ENCODE results near the gene IKZF3.

Gene IKZF3

DNA sequence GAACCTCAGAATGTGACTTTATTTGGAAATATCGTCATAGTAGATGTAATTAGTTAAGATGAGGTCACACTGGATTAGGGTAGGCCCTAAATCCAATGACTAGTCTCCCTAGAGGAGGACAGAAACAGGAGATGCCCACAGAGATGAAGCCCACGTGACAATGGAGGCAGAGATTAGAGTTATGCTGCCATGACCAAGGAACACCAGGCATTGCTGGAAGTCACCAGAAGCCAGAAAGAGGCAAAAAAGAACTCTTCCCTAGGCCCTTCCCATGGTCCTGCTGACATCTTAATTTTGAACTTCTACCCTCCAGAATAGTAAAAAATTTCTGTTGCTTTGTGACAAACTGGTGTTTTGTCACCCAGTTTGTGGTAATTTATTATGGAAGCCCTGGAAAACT is 49.6 kb downstream of the IKZF3 start:
- DNase-seq (ENCODE audit: low spot score) = no peak

DNA sequence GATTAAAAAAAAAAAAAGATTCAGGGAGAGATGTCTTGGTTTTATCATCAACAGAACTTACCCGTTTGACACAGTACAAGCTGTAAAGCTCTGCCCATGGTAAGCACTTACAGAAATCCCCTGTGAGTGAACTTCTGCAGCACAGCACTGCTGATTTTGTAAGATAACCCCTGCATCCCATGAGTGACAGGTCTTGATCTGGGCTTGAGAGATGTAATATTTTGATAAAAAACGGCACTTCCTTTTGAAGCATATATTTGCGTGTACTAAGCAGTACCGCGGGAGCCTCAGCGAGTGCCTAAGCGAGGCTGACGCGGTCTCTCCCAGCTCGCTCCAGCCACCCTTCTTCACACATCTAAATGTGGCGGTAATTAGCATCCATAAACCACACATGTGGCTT is 50.5 kb downstream of the IKZF3 start:
- DNase-seq (ENCODE audit: low spot score) = no peak

DNA sequence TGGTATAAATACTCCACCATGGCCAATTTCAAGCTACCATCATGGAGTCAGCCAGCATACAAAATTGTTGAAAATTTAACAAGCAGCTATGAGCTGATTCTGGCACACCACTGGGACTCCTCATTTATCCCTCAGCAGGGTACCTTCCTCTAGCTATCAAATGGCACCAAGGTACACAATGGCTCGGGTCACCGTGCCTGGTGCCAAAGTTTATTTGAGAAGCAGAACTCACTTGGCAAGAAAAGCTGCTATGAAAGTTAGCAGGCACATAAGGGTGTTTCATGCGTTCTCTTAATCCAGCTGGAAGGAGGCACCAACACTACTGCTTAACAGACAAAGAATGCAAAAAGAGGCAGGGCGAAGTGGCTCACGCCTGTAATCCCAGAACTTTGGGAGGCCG is 51.6 kb downstream of the IKZF3 start:
- DNase-seq (ENCODE audit: low spot score) = no peak

DNA sequence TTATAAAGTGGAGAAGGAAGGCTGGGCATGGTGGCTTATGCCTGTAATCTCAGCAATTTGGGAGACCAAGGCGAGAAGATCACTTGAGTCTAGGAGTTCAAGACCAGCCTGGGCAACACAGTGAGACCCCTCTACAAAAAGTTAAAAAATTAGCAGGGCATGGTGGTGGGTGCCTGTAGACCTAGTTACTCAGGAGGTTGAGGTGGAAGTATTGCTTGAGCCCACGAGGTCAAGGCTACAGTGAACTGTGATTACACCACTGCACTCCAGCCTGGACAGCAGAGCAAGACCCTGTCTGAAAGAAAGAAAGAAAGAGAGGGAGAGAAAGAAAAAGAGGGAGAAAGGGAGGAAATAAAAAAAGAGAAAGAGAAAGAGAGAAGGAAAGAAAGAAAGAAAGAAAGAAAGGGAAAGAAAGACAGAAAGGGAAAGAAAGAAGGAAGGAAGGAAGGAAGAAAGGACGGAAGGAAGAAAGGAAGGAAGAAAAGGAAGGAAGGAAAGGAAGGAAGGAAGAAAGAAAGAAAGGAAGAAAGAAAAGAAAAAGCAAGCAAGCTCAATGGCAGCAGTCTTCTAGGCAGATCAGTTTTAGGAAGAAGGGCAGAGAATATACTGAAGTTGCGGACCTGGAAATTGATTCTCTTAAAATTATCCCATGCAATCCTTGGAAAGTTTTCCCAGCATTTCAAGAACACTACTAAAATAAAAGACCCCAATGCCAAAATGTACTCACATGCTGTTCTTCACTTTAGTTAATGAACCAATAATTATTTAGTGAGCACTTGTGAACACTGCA is 53.0 kb downstream of the IKZF3 start:
- DNase-seq (ENCODE audit: low spot score) = no peak

DNA sequence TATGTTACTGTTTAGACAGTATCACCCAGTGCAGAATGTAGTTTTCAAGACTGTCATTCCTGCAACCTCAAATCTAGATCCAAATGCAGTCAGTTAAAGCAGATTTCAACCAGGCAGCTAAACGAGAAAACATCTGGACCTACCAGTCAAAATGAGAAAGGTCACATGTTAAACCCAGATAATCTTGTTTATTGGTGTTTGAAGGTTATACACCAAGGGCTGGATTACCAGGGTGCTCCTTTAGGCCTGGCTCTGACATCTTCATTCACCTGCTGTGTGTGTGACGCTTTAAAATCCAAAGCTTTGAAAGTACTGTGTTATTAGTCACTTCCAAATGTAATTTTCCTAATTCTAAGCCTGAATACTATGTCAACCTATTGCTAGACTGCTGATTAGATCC is 54.9 kb downstream of the IKZF3 start:
- no peak for DNase-seq (ENCODE audit: low spot score)

DNA sequence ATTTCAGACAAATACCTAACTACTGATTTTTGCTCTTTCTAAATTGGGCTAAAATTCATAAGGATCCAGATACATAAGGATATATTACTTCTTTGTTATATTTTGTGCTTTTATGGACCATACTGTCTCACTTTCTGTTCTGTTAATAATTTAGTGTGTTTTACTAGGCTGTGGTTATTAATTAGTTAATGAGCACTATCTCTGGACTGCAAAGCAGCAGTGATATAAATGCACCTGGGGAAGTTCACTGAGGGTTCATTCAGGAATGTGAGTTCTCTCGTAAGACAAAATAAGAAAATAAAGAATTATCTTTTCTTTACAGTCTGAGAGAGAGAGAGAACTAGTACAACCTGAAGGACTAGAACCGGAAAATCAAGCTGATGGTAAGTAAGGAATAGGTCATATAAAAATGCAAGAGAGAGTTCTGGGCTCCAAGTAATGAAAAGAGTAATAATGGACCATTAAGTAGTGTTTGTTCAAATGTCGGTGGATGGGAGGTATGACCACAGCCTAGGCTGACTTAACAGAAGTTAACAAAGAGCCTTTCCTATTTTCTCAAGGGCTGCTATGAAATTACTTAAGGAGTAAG is 55.6 kb downstream of the IKZF3 start:
- no peak for DNase-seq (ENCODE audit: low spot score)

DNA sequence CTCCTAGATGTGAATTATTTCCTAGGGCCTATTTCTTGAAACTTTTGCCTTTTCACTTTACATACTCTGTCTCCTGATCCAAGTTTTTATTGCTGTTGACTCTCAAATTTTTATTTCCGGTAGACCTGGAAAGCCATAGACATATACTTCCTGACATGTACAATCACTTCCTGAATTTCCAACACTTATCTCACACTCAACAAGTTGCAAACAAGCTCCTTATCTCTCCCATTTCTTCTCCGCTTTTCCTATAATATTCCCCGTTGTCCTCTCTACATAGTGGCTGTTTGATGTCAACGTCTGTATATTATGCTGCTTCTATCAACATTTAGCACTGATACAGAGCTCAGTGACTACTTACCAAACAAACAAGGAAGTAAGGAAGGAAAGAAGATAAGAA is 59.3 kb downstream of the IKZF3 start:
- no peak for DNase-seq (ENCODE audit: low spot score)

DNA sequence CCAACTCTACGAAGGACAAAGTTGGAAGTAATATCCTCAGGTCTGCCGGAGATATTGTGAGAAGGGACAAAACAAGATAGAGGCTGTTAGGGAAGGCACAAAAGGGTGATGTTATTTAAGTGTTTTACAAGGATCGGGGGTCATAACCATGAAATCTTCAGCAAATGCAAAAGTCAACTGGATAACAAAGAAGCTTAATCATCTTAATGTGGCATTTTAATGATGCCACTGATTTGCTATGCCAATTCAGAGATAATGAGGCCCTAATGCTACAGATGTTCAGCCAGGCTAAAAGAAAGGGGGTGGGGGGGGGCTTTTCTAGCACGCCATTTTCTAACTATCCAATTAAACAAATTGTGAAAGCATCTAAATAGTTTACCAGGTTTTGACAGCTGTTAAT is 63.1 kb downstream of the IKZF3 start:
- no peak for DNase-seq (ENCODE audit: low spot score)

DNA sequence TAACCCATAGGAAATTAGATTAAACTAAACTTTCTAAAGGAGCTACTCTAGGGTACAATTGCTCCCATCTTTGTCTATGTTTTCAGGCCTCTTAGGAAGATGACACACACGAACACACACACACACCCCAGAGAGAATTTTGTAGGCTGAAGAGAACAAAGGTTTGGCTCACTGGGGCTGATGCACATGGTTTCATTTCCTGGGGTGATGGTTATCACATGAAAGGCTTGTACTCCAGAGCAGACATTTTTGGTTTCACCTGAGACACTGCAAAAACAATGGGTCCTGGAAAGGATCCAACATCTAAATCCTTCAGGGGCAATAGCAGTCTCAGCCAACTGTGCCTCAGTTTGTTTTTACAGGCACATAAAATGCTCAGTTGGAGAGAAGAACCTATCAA is 63.6 kb downstream of the IKZF3 start:
- no peak for DNase-seq (ENCODE audit: low spot score)

DNA sequence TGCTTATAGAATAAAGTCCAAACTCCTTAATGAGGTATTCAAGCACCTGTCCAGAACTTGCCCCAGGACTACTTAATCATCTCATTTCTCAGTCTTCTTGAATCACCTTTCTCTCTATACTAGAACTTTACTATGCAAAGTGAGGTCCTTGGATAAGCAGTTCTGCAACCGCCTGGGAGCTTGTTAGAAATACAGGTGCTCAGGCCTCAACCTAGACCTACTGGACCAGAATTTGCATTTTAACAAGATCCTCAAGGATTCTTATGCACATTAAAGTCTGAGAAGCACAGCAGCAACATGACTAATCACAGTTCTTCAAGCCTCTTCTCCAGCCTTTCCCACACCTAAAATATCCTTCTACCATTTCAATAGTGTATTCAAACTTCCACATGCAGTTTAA is 64.7 kb downstream of the IKZF3 start:
- DNase-seq (ENCODE audit: low spot score) = no peak

DNA sequence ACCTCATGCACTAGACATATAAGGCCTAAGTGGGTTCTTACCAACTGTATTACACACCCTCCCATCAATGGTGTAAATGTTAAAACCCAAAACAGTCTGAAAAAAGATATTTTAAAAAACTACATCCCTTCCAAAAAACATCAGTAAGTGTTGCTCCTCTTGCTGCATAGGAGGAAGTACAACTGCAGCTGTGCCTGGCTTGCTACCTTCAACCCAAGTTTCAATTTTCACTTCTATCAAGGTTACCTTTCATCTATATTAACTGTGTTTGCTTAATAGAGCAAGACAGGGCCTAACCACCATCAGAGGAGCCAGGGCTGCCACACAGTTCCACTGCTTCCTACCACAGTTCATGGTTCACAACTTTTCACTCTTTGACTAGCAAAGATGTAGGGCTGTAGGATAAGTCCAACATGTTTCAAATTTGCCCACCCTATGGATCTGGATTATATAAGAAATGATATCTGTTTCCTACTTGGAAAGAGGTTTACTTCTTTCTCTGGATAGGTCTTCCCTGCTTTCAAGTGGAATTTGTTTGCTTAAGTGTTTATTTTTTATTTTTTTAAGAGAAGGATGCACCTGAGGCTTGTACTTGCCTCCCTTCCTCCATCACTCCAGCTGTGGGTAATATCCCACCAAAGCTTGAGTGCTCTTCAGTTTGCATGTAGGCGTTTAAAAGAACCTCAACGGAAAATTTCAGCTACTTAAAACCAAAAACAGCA is 69.7 kb downstream of the IKZF3 start:
- DNase-seq (ENCODE audit: low spot score) = no peak

DNA sequence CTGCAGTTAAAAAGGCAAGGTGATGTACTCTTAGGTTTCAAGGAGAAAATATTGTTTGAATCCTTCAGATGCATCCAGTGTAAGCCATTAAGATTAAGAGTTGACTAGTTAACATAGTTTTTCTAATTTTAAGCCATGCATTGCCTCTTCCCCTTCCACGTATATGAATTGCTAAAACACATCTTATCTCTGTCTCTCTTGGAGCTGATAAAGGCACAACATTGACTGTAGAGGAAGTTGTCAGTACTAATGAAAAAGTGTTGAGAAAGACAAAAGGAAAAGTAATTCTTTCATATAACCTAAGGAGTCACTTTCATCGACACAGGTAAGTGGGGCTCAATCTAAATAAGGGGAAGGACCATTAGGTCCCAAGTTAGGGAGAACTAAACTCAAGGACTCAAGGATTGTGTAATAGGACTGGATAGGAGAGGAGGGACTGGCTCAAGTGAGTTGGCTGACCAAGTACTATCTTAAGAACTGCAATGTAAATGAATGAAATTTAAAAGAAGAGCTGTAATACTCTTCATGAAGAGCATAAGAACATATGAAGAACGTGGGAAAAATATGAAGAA is 70.7 kb downstream of the IKZF3 start:
- DNase-seq (ENCODE audit: low spot score) = no peak

DNA sequence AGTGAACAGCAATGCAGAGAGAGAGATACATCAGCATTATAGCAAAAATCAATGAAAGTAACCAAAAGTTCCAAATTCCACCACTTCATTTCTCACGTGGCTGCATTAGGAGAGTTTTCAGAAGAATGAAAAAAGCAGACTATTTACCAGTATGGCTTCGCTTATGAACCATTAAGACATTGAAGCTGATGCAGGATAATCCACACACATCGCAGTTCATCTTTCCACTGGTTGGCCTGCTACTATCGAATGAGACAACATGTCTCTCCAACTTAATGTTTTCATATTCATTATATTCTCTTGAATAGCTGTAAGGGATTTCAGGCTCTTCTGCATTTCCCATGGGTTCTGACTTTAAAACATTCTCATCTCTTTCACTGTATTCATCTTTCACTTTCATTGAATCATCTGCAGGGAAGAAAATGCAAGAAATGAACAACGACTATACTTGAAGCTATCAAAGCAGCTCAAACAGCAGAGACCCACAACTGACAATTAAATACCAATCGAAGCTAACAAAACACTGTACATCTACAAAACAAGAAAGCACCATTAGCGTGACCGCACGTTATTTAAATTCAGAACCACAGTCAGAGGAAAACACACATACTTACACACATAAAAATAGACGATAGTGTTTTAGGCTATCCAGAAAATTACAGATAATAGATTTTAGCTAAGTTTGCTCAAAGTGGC is 71.4 kb downstream of the IKZF3 start:
- no peak for DNase-seq (ENCODE audit: low spot score)

DNA sequence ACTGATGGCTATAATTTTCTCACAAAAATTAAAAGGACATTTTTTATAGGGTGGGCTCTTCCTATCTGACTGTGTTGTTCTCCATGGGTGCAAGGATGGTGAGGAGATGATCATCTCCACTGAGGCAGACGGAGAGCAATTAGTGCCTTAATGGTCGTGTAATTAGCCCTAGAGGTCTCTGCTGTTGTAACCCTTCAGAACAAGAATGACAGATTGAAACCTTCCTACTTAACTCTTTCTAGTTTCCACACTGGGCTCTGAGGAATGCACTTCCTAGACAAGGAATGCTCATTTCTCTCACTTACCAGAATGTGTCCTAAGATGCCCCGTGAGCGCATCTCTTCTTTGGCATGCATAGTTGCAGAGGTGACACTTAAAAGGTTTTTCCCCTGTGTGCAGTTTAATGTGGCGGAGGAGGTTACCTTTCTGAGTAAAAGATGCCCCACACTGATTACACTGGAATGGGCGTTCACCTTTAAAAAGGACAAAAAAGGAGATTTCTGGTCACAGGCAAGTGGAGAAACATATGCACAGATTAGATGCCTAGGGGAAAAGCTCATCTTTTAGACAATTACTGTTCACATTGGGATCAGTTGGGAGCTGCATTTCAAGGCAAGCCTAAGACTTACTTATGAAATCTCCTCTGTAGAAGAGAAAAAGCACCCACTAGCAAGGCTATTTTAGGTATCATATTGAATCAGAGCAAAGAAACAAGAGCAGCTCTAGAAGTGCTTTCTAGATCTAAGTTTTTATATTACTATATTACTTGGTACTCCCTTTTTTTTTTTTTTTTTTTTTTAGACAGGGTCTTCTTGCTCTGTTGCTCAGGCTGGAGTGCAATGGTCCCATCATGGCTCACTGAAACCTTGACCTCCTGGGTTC is 72.8 kb downstream of the IKZF3 start:
- DNase-seq (ENCODE audit: low spot score) = no peak

DNA sequence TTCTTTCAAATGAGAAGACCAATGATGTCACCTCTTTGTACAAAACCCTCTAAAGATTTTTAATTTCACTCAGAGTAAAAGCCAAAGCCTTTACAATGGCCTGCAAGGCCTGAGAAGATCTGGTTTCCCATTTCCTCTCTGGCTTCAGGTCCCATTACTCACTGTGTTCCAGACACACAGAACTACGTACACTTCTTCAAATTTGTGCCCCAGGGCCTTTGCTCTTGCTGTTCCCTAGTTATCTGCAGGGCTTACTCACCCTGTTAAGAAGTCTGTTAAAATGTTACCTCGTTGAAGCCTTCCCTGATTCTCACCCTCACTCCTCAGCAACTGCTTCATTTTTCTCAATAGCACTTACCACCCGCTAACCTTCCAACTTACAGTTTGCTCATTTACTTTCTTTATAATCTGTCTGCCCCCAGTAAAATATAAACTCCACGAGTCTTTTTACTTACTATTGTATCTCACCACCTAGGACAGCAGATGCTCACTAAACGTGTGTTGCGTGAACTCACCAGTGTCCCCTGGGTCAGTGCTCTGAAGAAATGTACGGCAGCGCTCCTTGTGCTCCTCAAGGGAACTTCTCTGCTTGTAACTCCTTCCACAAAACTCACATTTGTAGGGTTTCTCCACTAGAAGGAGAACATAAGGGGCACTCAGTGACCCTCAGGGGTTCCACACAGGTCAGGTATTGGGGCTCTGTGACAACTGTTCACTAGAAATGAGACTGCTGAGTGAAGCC is 76.2 kb downstream of the IKZF3 start:
- DNase-seq (ENCODE audit: low spot score) = no peak

DNA sequence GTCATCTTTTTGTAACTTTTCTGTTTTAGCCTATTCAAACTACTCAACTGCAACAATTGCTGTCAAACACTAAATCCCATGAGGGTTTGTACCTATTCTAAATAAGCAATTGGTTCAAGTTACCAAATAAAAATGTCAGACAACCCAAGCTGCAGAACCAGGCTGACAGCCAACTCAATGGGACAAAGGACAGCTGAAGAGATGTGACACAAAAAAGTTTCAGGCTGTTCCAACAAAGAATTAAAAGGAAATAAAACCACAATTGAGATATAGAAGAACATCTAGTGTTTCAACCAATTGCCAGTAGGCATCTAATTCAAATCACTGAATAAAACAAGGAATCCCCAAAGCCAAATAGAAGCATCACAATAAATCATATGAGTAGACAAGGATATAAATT is 77.1 kb downstream of the IKZF3 start:
- DNase-seq (ENCODE audit: low spot score) = no peak

DNA sequence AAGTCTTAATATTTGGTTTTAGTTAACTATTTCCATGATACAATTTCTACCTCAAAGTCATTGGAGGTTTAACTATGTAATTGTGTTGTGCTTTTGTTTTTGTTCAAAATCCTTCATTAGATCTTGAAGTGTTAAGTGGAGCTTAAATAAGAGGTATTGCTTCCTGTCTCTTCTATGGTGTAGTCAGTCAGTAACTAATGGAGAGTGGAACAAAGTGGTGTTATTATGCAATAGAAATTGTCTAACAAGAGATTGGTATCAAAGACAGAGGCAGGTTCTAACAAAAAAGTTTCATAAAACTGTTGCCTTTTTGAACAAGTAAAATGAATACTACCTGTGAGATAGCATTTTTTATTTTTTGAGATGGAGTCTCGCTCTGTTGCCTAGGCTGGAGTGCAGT is 81.1 kb downstream of the IKZF3 start:
- DNase-seq (ENCODE audit: low spot score) = no peak

DNA sequence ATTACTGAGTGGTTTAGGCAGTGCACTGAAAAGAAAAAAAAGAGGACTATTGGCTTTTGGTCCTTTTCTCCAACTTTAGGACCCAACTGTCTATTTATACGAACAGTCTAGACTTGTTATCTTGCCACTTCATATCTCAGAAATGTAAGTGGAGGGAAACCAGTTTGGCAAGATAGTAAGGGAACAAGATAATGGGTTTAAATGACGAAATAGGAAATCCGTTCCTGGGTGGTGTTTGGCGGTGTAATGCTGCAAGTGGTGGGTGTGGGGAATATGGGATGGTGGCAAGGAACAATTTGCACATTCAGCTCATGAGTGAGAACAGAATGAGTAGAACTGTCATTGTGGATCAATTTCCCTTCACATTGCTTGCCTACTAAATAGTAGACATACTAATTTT is 81.6 kb downstream of the IKZF3 start:
- DNase-seq (ENCODE audit: low spot score) = no peak

DNA sequence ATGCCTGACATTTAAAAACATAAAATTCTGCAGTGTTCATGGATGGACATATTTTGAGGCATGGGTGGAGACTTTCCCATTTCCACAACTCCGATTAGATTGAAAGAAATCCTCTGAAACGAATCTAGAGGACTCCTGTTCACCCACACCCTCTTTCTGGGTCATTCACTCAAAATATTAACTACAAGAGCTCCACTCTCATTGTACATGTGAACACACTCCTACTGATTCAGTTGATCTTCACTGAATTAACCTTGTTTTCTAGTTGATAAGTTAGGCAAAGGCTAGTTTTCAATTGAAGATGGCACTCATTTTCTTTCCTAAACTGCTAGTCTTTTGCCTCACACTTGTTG is 82.3 kb downstream of the IKZF3 start:
- DNase-seq (ENCODE audit: low spot score) = no peak

DNA sequence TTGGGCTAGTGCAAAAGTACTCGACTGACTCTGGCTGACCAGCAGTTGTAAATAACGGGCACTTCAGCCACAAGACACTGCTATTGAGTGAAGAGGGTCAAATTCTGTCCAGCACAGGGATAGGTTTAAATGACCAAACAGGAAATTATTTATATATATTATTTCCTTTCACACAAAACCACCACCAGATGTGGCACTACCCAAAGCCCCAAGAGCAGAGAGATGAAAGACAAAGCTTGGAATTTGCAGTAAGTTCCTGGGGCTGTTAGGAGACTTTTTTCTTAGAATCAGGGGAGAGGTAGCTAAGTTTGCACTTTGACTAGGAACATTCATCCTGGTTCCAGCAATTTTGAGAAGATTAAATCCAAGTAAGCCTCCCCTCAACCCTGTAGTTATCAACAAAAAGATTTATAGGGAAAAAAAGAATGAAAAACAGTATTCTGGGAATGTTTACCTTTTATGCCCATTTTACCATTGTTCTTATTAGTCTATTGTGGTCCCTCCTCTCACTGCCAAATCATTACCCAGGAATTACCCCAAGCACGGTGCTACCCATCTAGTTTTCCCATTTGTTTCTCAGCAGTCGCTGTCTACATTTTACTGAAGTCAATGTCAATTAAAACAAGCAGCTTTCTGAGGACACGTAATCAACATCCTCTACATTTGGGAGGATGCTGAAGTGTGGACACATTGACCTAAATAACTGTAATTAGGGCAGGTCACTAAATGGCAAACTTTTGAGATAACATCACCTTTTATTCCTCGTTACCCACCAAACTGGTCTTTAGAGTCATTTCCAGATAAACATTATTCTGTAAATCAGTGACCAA is 82.9 kb downstream of the IKZF3 start:
- DNase-seq (ENCODE audit: low spot score) = no peak
